Measurements from ENCODE around the gene APOA5. TPM values are rescaled to one million over a fixed set of nuclear protein-coding genes. Genes with fewer than 3 reads are reported as not detected.

APOA5 gene
- total RNA-seq, 2 donors from 2014 or later: not detected

DNA sequence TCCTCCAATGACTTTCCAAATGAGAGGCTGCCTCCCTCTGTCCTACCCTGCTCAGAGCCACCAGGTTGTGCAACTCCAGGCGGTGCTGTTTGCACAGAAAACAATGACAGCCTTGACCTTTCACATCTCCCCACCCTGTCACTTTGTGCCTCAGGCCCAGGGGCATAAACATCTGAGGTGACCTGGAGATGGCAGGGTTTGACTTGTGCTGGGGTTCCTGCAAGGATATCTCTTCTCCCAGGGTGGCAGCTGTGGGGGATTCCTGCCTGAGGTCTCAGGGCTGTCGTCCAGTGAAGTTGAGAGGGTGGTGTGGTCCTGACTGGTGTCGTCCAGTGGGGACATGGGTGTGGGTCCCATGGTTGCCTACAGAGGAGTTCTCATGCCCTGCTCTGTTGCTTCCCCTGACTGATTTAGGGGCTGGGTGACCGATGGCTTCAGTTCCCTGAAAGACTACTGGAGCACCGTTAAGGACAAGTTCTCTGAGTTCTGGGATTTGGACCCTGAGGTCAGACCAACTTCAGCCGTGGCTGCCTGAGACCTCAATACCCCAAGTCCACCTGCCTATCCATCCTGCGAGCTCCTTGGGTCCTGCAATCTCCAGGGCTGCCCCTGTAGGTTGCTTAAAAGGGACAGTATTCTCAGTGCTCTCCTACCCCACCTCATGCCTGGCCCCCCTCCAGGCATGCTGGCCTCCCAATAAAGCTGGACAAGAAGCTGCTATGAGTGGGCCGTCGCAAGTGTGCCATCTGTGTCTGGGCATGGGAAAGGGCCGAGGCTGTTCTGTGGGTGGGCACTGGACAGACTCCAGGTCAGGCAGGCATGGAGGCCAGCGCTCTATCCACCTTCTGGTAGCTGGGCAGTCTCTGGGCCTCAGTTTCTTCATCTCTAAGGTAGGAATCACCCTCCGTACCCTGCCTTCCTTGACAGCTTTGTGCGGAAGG, 40.9 kb upstream of the APOA5 start:
- TF ChIP-seq, protein P1, sequence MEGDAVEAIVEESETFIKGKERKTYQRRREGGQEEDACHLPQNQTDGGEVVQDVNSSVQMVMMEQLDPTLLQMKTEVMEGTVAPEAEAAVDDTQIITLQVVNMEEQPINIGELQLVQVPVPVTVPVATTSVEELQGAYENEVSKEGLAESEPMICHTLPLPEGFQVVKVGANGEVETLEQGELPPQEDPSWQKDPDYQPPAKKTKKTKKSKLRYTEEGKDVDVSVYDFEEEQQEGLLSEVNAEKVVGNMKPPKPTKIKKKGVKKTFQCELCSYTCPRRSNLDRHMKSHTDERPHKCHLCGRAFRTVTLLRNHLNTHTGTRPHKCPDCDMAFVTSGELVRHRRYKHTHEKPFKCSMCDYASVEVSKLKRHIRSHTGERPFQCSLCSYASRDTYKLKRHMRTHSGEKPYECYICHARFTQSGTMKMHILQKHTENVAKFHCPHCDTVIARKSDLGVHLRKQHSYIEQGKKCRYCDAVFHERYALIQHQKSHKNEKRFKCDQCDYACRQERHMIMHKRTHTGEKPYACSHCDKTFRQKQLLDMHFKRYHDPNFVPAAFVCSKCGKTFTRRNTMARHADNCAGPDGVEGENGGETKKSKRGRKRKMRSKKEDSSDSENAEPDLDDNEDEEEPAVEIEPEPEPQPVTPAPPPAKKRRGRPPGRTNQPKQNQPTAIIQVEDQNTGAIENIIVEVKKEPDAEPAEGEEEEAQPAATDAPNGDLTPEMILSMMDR (IDR thresholded peaks at IDR 0.05): no peak
- no peak overlapping the region for H3K4me3 ChIP-seq
- no peak for DNase-seq (ENCODE audit: low spot score)
- no peaks in the 10 kb centered on the region for H3K9me3 ChIP-seq
- peaks cover 0 to 31% of the 10 kb centered on the region in 2 donors for H3K4me1 ChIP-seq
- no peak overlapping the region for H3K27ac ChIP-seq
- H3K27me3 ChIP-seq: no peaks in the 10 kb centered on the region
- no peaks in the 10 kb centered on the region for H3K36me3 ChIP-seq

DNA sequence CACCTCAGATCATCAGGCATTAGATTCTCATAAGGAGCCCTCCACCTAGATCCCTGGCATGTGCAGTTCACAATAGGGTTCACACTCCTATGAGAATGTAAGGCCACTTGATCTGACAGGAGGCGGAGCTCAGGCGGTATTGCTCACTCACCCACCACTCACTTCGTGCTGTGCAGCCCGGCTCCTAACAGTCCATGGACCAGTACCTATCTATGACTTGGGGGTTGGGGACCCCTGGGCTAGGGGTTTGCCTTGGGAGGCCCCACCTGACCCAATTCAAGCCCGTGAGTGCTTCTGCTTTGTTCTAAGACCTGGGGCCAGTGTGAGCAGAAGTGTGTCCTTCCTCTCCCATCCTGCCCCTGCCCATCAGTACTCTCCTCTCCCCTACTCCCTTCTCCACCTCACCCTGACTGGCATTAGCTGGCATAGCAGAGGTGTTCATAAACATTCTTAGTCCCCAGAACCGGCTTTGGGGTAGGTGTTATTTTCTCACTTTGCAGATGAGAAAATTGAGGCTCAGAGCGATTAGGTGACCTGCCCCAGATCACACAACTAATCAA, 40.2 kb upstream of the APOA5 start:
- DNase-seq (ENCODE audit: low spot score): no peak
- H3K4me1 ChIP-seq: peaks cover 0 to 23% of the 10 kb centered on the region in 2 donors
- no peaks in the 10 kb centered on the region for H3K27me3 ChIP-seq
- H3K27ac ChIP-seq: no peak overlapping the region
- no peaks in the 10 kb centered on the region for H3K36me3 ChIP-seq
- no peak overlapping the region for H3K4me3 ChIP-seq
- no peaks in the 10 kb centered on the region for H3K9me3 ChIP-seq
- TF ChIP-seq, protein P1 (IDR thresholded peaks at IDR 0.05): no peak

GRCh38 chr11:116830184-116830912, 38.7 kb upstream of the APOA5 start:
- TF ChIP-seq, protein P1 (IDR thresholded peaks at IDR 0.05): no peak
- Histone ChIP-seq H3K9me3 (no peaks in the 10 kb centered on the region), H3K4me1 (peaks cover 0 to 8% of the 10 kb centered on the region in 2 donors), H3K4me3 (no peak overlapping the region), H3K36me3 (no peaks in the 10 kb centered on the region), H3K27me3 (no peaks in the 10 kb centered on the region), H3K27ac (no peak overlapping the region)
- no peak for DNase-seq (ENCODE audit: low spot score)

DNA sequence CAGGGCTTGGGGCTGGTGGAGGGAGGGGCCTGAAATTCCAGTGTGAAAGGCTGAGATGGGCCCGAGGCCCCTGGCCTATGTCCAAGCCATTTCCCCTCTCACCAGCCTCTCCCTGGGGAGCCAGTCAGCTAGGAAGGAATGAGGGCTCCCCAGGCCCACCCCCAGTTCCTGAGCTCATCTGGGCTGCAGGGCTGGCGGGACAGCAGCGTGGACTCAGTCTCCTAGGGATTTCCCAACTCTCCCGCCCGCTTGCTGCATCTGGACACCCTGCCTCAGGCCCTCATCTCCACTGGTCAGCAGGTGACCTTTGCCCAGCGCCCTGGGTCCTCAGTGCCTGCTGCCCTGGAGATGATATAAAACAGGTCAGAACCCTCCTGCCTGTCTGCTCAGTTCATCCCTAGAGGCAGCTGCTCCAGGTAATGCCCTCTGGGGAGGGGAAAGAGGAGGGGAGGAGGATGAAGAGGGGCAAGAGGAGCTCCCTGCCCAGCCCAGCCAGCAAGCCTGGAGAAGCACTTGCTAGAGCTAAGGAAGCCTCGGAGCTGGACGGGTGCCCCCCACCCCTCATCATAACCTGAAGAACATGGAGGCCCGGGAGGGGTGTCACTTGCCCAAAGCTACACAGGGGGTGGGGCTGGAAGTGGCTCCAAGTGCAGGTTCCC, 38.0 kb upstream of the APOA5 start, which contains the start of gene APOC3:
TSS of gene APOC3 (plus strand) at position 383 of the 659 bp plus-strand sequence. CDS start 676 bp downstream, outside the sequence.
- Histone ChIP-seq H3K27ac (no peak within 1 kb of the TSS), H3K36me3 (no peaks in the 10 kb centered on the region), H3K9me3 (no peaks in the 10 kb centered on the region), H3K4me1 (peaks cover 0 to 1% of the 10 kb centered on the region in 2 donors), H3K27me3 (no peaks in the 10 kb centered on the region), H3K4me3 (no peak within 1 kb of the TSS)
- no peak for DNase-seq (ENCODE audit: low spot score)
- TF ChIP-seq, protein P1 (IDR thresholded peaks at IDR 0.05): no peak
